Stimulated activated CD8-positive, alpha-beta memory T cell treated with anti-CD3 and anti-CD28 coated beads, Interleukin-4, amount 100 ng/mL, for 24 hours (primary cell): ENCODE results near the gene RGS19.
A peak's percentile ranks its signal among the peaks of the same experiment; 100 is the strongest.
"Not testable (repeated sequence)": the region's sequence is repeated elsewhere in the genome, so short reads cannot be mapped to it uniquely, and the experiment has no call there.

ENCODE experiments used
- DNase-seq: peaks from one replicate; pipeline ENCODE4 v3.0.0-alpha.2; 2020; ENCODE audit warnings: low read depth

The RGS19 gene

GRCh38 chr20:64092258-64093012, 13.1 kb upstream of the RGS19 start:
- no peak for DNase-seq

GRCh38 chr20:64091770-64092169, 12.5 kb upstream of the RGS19 start:
- no peak for DNase-seq

DNA sequence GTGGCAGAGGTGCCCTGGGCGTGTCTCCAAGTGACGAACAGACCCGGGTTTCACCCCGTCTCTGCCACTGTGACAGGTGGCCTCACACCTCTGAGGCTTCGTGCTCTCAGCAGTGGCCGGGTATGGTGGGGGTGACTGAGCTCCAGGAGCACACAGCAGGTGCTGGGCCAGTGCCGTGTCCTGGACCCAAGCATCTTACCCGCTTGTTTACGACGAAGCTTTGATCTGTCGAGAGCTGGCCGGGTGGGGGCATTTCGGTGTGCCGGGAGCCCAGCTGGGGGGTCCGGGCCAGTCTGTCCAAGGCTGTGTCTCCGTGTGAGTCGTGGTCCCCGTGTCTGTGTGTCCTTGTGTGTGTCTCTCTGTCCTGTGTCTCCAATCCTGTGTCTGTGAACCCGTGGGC, 12.0 kb upstream of the RGS19 start:
- DNase-seq, result no peak

- DNase-seq, result no peak
Measured at GRCh38 chr20:64090165-64090564, 10.8 kb upstream of the RGS19 start.

GRCh38 chr20:64088586-64088985, 9.3 kb upstream of the RGS19 start:
- not testable (repeated sequence) for DNase-seq

DNA sequence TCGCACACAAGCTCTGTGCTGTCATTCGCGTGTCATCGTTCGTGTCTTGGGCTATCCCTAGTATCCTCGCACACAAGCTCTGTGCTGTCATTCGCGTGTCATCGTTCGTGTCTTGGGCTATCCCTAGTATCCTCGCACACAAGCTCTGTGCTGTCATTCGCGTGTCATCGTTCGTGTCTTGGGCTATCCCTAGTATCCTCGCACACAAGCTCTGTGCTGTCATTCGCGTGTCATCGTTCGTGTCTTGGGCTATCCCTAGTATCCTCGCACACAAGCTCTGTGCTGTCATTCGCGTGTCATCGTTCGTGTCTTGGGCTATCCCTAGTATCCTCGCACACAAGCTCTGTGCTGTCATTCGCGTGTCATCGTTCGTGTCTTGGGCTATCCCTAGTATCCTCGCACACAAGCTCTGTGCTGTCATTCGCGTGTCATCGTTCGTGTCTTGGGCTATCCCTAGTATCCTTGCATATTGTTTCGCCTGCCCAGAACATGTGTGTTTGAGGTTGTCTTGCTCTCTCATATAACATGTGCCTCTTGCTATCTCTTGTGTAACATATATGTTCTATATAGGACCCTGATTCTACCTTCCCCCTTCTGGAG, 8.0 kb upstream of the RGS19 start:
- DNase-seq, result not testable (repeated sequence)

DNA sequence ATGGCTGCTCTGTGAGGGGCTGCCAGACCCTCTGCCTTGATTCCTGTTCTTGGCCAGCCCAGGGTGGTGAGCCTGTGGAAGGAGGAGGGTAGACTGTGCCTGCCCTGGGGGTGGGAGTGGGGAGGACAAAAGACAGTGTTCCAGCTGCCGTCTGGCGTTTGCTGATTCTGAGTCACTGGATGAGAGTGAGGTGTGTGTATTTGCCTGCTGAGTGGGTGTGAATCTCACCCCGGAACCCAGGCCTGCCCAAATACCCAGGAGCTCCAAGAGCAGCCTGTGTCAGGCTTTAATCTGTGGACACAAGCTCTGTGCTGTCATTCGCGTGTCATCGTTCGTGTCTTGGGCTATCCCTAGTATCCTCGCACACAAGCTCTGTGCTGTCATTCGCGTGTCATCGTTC, 7.5 kb upstream of the RGS19 start:
- no peak for DNase-seq

- DNase-seq, result no peak
Measured at GRCh38 chr20:64084685-64085152, 5.4 kb upstream of the RGS19 start.

DNA sequence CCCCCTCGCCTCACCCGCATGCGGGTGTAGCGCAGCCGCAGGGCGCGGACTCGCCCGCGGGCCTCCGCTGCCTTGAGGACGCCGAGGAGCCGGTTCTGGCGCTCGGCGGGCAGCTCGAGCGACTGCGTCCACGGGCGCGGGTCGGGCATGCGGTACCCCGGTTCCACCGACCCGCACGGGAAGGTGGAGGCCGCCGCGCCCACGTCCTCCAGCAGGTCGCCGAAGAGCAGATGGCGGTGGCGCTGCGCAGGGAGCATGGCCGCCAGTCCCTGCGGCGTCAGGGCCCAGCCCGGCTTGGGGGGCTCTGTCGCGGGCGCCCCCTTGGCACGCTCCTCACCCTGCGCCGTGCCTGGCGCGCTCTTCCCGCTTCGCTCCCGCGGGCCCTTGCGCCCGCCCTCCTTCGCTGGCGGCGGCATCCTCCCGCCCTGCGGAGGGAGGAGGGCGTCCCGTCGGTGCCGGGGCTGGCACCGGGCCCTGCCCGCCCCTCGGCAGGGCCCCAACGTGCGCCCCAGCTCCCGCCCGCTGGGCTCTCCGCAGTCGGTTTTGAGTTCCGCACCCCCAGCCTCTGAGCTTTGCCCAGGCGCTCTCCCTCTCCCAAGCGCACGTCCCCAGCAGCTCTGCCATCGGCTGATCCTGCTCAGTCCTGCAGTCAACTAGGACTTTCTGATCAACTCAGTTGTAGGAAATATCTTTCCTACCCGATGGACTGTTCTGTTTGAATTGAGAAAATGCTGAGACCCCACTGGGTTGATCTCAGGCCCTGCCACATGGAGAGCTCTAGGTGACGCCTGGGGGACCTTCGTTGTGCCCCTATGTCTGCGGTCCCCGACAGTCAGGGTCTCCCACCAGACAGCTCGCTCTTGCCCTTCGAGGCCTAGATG, 4.7 kb upstream of the RGS19 start, which contains the start of gene LKAAEAR1:
TSS of gene LKAAEAR1 (minus strand) at position 595 of the 881 bp plus-strand sequence. CDS start at position 416, 179 bp downstream.
- DNase-seq, result no peak

- peak; percentile 63 for DNase-seq
Measured at GRCh38 chr20:64083378-64083803, 4.1 kb upstream of the RGS19 start.

DNA sequence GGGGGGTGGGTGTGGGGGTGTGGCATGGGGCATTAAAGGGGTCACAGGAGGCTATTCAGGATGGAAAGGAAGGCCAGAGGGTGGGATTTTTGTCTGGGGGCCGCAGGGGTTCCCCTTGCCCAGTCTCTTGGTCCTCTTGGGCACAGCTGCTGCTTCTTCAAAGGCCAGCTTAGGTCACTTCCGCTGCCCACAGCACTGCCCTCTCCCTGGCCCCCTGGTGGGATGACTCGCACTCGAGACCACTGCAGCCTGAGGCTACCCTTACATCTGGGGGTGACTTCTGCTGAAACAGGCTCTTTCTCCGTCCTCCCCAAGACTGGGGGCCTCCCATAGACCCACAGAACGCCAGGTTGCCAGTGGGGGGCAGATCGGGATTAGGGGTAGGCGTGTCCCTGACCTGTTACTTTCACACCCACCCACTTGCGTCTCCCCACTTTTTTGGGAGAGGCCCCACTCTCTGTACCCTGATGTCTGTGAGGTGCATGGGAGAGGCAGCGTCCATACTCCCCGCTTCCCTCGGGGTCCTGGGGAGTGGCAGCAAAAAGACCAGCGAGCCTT, 3.6 kb upstream of the RGS19 start:
- DNase-seq, result no peak

DNA sequence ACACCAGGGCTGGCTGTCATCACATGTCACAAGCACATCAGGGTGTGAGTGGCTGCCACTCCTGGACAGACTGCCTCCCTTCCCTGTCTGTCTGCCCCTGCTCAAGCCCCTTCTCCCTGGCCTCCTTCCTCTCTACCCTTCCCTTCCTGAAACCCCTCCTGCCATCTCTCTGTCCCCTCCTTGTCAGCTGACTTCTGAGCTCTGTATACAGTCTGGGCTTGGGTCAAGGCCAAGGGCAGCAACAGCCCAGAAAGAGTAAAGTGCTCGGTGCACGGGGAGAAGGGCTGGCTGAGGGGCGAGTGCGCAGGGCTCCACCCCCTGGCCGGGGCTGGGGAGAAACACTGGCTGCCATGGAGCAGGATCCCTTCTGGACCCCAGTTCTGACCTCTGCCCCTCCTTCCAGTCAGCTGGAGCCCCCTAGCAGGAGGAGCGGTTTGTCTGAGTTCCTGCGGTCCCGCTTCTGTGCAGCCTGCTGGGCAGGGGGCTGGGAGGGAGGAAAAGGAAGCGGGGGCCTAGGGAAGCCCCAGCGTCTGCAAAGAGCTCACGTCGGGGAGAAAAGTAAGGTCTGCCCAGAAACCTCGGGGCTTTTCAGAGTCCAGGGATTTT, 2.9 kb upstream of the RGS19 start:
- no peak for DNase-seq

DNA sequence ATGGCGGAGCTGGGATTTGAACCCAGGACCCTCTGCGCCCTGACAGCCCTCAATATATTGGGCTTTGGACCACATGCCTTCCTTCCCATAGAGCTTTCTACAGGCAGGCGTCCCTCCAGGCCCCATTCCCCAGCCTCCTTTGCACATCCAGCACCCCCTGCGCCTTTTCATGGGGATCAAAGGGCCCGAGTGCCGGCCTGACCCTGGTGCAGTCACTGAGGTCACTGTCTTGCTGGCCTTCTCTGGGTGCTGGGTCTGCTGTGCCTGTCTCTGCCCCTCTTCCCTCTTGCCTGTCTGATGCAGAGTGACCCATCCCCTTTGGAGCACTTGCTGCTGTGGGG, 2.3 kb upstream of the RGS19 start:
- no peak for DNase-seq

DNA sequence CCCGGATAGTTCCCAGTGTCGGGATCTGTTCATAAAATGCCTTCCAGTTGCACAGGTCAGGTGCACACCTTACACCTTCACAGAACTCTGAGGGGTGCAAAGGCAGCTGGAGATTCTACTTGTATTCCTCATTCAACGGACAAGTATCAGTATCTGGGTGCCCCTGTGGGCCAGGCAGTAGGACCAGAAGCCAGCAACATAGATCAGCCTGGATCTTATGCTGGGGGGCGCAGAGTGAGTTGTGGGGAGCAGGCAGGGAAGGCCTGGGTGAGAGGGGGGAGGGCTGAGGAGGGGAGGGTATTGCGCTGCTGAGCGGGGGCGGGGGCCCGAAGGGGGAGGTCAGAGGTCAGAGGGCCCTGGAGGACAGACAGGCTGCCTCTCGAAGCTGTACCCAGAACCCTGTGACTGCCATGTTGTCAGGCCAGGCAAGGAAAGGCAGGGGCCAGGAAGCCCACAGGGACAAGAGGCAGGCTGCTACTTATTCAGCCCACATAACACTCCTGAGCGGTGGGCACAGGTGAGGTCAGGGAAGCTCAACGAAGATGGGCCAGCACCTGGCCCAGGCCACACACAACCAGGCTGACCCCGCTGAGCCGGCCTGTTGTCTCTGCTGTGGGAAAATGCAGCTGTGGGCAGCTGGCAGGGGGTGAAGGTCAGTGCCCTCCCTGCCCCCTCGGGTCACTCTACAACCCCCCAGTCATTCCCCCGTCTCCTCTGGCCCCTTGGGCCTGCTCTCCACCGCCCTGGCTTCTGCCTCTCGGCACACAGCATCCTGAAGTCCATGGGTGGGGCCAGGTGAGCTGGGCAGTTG, 1.7 kb upstream of the RGS19 start:
- DNase-seq, result no peak

GRCh38 chr20:64080013-64080812, 895 bp upstream of the RGS19 start, which contains the start of gene OPRL1:
OPRL1 (plus strand) TSS chr20:64080082; CDS start chr20:64092721, 12,639 bp downstream.
- no peak for DNase-seq

DNA sequence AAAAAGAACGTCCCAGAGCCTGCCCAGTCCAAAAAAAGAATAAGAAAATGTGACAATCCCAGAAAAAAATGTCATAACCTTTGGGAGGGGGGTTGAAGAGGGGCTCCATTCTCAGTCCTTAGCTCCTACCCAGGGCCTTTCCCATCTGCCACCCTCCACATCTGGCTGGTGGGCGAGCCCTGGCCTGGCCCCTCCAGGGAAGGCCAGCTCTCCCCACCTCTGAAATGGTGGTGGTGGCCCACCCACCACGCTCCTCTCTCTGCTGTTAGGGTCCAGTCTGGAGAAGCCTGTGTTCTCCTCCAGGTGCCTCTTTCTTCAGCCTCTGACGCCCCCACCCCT, 415 bp downstream of the RGS19 start:
- DNase-seq, result no peak

DNA sequence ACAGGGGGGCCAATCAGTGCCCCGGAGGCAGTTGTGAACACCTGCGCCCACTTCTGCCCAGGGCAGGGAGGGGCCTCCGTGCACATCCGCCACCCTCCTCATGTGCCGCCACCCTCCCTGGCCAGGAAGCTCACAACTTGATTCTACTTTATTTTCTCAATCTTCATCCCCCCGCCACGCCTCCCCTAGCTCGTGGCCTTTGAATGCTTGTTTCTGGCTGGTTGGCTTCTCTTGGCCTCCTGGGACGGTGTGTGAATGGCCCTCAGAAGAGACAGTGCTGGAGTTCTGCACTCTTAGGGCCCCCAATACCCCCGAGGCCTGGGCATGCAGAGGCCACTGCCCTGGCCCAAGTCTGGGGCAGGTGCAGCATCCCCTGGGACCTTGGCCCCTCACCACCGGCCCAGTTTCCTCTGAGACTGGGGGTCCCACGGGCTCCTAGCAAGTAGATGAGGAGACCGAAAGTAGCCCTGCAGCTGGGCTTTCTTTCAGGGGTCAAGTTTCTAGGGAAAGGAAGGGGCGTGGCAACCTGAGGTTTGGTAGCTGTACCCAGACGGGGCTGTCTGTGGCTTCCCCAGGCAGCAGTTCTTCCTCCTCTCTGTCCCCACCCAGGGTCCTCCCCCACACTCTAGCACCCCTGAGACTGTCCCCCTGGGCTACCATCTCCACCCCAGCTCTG, 1.3 kb downstream of the RGS19 start:
- no peak for DNase-seq

DNA sequence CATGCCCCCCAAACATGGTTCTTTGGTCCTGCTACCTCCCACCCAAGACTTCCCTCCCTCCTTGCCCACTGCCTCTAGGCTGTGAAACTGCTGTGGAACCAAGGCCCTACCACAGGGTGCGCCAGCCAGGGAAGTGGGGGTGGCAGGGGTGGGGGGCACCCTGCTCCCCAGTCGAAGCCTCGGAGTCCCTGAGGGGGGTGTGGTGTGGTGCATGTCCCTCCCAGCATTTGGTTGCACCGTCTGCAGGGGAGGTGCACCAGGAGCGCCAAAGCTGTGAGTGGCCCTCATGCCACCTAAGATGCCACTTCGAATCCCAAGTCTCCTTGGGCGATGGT, 1.8 kb downstream of the RGS19 start:
- no peak for DNase-seq

DNA sequence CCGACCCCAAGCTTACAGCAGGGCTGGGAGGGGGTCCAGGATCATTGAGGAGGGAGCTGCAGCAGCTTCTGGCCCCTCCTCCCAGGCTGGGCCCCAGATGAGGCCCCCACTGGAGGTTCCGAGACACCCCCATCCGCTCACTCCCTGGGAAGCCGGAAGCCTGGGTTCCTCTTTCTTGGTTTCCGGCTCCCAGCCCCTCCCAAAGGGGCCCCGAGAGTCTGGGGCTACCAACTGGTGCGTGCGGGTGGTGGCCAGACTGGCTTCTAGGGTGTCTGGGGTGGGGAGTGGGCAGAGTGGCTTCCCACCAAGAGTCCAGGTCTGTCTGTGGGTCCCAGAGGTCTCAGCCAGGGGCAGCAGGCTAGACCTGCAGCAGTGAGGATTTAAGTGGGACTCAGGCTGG, 2.2 kb downstream of the RGS19 start:
- peak; percentile 28 for DNase-seq
